Adrenal gland (tissue), 5 donors: ENCODE results near the gene PGBD5.

Source experiments
- POLR2A ChIP-seq, 2 donors: fragments of 450-650 bp; IDR thresholded peaks; one replicate each; pipeline ENCODE4 v1.6.1; 2017; ENCODE audit warnings: antibody characterized with exemption in 2 of 2, mild to moderate bottlenecking in 2 of 2, moderate library complexity in 1 of 2
- TF ChIP-seq, protein P1 (sequence below), 6 experiments: fragments of 450-650 bp in 4 of 6; fragments of 200-600 bp in 2 of 6; sonication (generic) in 1 of 6; IDR thresholded peaks; 1 replicate in 5 of 6; 2 replicates in 1 of 6; pipeline versions ENCODE4 v1.5.1 to v1.8.0; 2016 to 2021; ENCODE audit warnings: antibody characterized with exemption in 6 of 6, mild to moderate bottlenecking in 2 of 6, moderate library complexity in 1 of 6
- donor health status: DM: no; HTN: no; CAD: no.

- TF ChIP-seq, protein P1, sequence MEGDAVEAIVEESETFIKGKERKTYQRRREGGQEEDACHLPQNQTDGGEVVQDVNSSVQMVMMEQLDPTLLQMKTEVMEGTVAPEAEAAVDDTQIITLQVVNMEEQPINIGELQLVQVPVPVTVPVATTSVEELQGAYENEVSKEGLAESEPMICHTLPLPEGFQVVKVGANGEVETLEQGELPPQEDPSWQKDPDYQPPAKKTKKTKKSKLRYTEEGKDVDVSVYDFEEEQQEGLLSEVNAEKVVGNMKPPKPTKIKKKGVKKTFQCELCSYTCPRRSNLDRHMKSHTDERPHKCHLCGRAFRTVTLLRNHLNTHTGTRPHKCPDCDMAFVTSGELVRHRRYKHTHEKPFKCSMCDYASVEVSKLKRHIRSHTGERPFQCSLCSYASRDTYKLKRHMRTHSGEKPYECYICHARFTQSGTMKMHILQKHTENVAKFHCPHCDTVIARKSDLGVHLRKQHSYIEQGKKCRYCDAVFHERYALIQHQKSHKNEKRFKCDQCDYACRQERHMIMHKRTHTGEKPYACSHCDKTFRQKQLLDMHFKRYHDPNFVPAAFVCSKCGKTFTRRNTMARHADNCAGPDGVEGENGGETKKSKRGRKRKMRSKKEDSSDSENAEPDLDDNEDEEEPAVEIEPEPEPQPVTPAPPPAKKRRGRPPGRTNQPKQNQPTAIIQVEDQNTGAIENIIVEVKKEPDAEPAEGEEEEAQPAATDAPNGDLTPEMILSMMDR (IDR thresholded peaks at IDR 0.05): no peak
- no peak for TF ChIP-seq POLR2A (IDR thresholded peaks at IDR 0.05)
Observed at GRCh38 chr1:230278376-230278775, 147.8 kb downstream of the PGBD5 start.
